ENCODE data around the gene PPP1CC.
A peak's percentile ranks its signal among the peaks of the same experiment; 100 is the strongest.

The PPP1CC gene

DNA sequence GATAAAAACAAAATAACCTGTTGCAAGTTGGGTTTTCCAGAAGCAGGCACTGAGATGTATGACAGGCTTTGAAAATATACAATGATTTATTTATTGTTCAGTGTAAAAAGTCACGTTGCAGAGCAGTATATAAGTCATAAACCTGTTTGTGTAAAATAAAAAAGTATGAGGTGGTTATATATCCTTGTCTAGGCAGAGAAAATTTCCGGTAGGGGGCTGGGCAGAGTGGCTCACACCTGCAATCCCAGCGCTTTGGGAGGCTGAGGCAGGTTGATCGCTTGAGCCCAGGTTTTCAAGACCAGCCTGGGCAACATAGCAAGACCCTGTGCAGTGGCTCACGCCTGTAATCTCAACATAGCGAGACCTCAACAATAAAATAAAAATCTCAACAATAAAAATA, 16.2 kb upstream of the PPP1CC start:
- no peaks in the 10 kb centered on the region for H3K4me1 ChIP-seq (ENCODE audit: control insufficient read depth, insufficient read depth, low read length, poor library complexity, severe bottlenecking)
- no peak for DNase-seq

DNA sequence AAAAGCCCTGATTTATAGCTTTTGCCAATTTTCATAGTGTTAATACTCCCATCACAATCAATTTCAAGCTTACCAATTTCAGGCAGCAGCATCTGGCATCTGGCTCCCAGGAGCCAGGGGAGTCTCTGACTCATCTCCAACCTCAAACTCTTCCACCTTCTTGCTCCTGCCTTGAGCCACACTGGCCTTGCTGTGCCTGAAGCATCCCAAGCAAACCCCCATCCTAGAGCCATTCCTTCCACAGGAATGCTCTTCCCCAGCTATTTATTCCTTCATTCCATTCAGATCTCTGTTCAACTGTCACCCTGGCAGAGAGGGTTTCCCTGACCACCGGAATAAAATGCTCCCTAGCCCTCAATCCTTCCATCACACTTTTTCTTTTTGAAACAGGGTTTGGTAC, 13.9 kb upstream of the PPP1CC start:
- no peak for DNase-seq
- no peak overlapping the region for H3K27ac ChIP-seq (ENCODE audit: insufficient read depth, low read length, poor library complexity, severe bottlenecking)
- H3K36me3 ChIP-seq (ENCODE audit: control insufficient read depth, insufficient read depth, low read length): no peaks in the 10 kb centered on the region
- H3K27me3 ChIP-seq (replicated peaks; ENCODE audit: control insufficient read depth, insufficient read depth, low read length, poor library complexity, severe bottlenecking): no peaks in the 10 kb centered on the region
- H3K4me3 ChIP-seq (ENCODE audit: insufficient read depth, low read depth, low read length, poor library complexity, severe bottlenecking): no peak overlapping the region
- H3K9me3 ChIP-seq (ENCODE audit: control insufficient read depth, low read length): no peaks in the 10 kb centered on the region
- H3K4me1 ChIP-seq (ENCODE audit: control insufficient read depth, insufficient read depth, low read length, poor library complexity, severe bottlenecking): no peaks in the 10 kb centered on the region

More for the DNA sequence above, 16.2 kb upstream of the PPP1CC start:
- H3K9me3 ChIP-seq (ENCODE audit: control insufficient read depth, low read length): no peaks in the 10 kb centered on the region
- no peaks in the 10 kb centered on the region for H3K27me3 ChIP-seq (replicated peaks; ENCODE audit: control insufficient read depth, insufficient read depth, low read length, poor library complexity, severe bottlenecking)
- H3K4me3 ChIP-seq (ENCODE audit: insufficient read depth, low read depth, low read length, poor library complexity, severe bottlenecking): no peak overlapping the region
- no peaks in the 10 kb centered on the region for H3K36me3 ChIP-seq (ENCODE audit: control insufficient read depth, insufficient read depth, low read length)
- no peak overlapping the region for H3K27ac ChIP-seq (ENCODE audit: insufficient read depth, low read length, poor library complexity, severe bottlenecking)

GRCh38 chr12:110754101-110754793, 11.6 kb upstream of the PPP1CC start:
- Histone ChIP-seq H3K27me3 (replicated peaks; ENCODE audit: control insufficient read depth, insufficient read depth, low read length, poor library complexity, severe bottlenecking) (no peaks in the 10 kb centered on the region), H3K36me3 (ENCODE audit: control insufficient read depth, insufficient read depth, low read length) (no peaks in the 10 kb centered on the region), H3K4me1 (ENCODE audit: control insufficient read depth, insufficient read depth, low read length, poor library complexity, severe bottlenecking) (no peaks in the 10 kb centered on the region), H3K9me3 (ENCODE audit: control insufficient read depth, low read length) (no peaks in the 10 kb centered on the region), H3K4me3 (ENCODE audit: insufficient read depth, low read depth, low read length, poor library complexity, severe bottlenecking) (no peak overlapping the region), H3K27ac (ENCODE audit: insufficient read depth, low read length, poor library complexity, severe bottlenecking) (no peak overlapping the region)
- no peak for DNase-seq

DNA sequence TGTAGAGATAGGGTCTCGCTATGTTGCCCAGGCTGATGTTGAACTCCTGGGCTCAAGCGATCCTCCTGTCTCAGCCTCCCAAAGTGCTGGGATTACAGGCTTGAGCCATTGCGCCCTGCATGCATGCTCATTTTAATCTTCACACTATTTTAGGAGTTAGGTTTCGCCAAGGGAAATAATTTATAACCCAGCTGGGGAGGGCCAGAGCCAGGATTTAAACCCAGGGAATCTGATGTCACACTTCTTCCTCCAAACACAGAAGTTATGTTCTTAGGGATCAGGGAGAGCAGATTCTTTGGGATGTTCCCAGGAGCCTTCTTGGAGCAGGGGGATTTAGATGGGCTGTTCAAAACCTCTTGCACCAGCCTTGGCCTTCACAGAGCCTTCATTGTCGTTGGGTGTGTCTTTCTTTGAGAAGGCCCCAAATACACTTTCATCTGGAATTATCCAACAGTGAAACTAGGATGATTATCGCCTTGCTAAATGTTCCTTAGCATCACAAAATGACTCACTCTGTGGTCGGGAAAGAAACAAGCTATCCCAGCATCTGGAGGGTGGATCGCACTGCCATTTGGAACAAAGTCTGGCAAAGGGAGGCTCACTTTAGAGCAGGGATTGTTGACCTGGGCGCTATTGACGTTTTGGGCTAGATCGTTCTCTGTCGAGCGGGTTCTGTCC, 8.2 kb upstream of the PPP1CC start:
- H3K4me3 ChIP-seq (ENCODE audit: insufficient read depth, low read depth, low read length, poor library complexity, severe bottlenecking): no peak overlapping the region
- DNase-seq: no peak
- no peak overlapping the region for H3K27ac ChIP-seq (ENCODE audit: insufficient read depth, low read length, poor library complexity, severe bottlenecking)
- H3K4me1 ChIP-seq (ENCODE audit: control insufficient read depth, insufficient read depth, low read length, poor library complexity, severe bottlenecking): no peaks in the 10 kb centered on the region
- H3K36me3 ChIP-seq (ENCODE audit: control insufficient read depth, insufficient read depth, low read length): no peaks in the 10 kb centered on the region
- no peaks in the 10 kb centered on the region for H3K9me3 ChIP-seq (ENCODE audit: control insufficient read depth, low read length)
- no peaks in the 10 kb centered on the region for H3K27me3 ChIP-seq (replicated peaks; ENCODE audit: control insufficient read depth, insufficient read depth, low read length, poor library complexity, severe bottlenecking)

GRCh38 chr12:110746550-110746949, 3.9 kb upstream of the PPP1CC start:
- H3K27me3 ChIP-seq (replicated peaks; ENCODE audit: control insufficient read depth, insufficient read depth, low read length, poor library complexity, severe bottlenecking): no peaks in the 10 kb centered on the region
- no peak overlapping the region for H3K4me3 ChIP-seq (ENCODE audit: insufficient read depth, low read depth, low read length, poor library complexity, severe bottlenecking)
- no peaks in the 10 kb centered on the region for H3K4me1 ChIP-seq (ENCODE audit: control insufficient read depth, insufficient read depth, low read length, poor library complexity, severe bottlenecking)
- DNase-seq: no peak
- no peak overlapping the region for H3K27ac ChIP-seq (ENCODE audit: insufficient read depth, low read length, poor library complexity, severe bottlenecking)
- H3K9me3 ChIP-seq (ENCODE audit: control insufficient read depth, low read length): no peaks in the 10 kb centered on the region
- no peaks in the 10 kb centered on the region for H3K36me3 ChIP-seq (ENCODE audit: control insufficient read depth, insufficient read depth, low read length)

GRCh38 chr12:110745542-110746284, 3.0 kb upstream of the PPP1CC start:
- Histone ChIP-seq H3K27ac (ENCODE audit: insufficient read depth, low read length, poor library complexity, severe bottlenecking) (no peak overlapping the region), H3K4me1 (ENCODE audit: control insufficient read depth, insufficient read depth, low read length, poor library complexity, severe bottlenecking) (no peaks in the 10 kb centered on the region), H3K36me3 (ENCODE audit: control insufficient read depth, insufficient read depth, low read length) (no peaks in the 10 kb centered on the region), H3K27me3 (replicated peaks; ENCODE audit: control insufficient read depth, insufficient read depth, low read length, poor library complexity, severe bottlenecking) (no peaks in the 10 kb centered on the region), H3K9me3 (ENCODE audit: control insufficient read depth, low read length) (no peaks in the 10 kb centered on the region), H3K4me3 (ENCODE audit: insufficient read depth, low read depth, low read length, poor library complexity, severe bottlenecking) (no peak overlapping the region)
- DNase-seq: no peak

DNA sequence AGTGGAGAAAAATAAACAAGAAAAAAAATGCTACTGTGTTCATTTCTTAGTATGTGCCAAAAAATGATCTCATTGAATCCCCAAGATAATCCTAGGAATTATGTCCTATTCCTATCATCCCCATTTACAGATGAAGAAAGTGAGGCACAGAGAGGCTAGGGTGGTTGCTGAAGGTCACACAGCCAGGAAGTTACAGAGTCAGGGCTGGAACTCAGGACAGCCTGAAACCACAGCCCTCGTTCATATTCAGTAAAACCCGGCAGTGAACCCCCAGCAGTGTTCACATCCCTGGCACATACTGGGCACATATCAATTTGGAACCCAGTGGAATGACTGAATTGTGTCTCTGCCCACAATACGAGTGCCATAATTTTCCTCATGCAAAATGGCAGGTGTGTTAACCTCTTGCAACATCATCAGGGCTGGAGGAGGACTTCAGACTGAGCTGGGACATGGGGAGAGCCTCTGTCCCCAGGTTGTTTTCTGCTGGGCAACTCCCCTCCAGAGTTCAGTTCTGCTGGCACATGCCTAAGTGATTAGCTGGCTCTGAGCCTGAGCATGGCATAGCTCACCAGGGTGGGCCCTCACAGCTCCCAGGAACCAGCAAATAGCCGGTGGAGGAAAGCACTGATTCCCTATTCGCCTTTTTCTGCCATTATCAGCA, 2.0 kb upstream of the PPP1CC start:
- Histone ChIP-seq H3K27me3 (replicated peaks; ENCODE audit: control insufficient read depth, insufficient read depth, low read length, poor library complexity, severe bottlenecking) (no peaks in the 10 kb centered on the region), H3K9me3 (ENCODE audit: control insufficient read depth, low read length) (no peaks in the 10 kb centered on the region), H3K36me3 (ENCODE audit: control insufficient read depth, insufficient read depth, low read length) (no peaks in the 10 kb centered on the region), H3K4me3 (ENCODE audit: insufficient read depth, low read depth, low read length, poor library complexity, severe bottlenecking) (no peak overlapping the region), H3K27ac (ENCODE audit: insufficient read depth, low read length, poor library complexity, severe bottlenecking) (no peak overlapping the region), H3K4me1 (ENCODE audit: control insufficient read depth, insufficient read depth, low read length, poor library complexity, severe bottlenecking) (no peaks in the 10 kb centered on the region)
- no peak for DNase-seq

- Histone ChIP-seq H3K27me3 (replicated peaks; ENCODE audit: control insufficient read depth, insufficient read depth, low read length, poor library complexity, severe bottlenecking) (no peaks in the 10 kb centered on the region), H3K4me3 (ENCODE audit: insufficient read depth, low read depth, low read length, poor library complexity, severe bottlenecking) (no peak overlapping the region), H3K4me1 (ENCODE audit: control insufficient read depth, insufficient read depth, low read length, poor library complexity, severe bottlenecking) (peaks cover 3% of the 10 kb centered on the region), H3K9me3 (ENCODE audit: control insufficient read depth, low read length) (no peaks in the 10 kb centered on the region), H3K36me3 (ENCODE audit: control insufficient read depth, insufficient read depth, low read length) (no peaks in the 10 kb centered on the region), H3K27ac (ENCODE audit: insufficient read depth, low read length, poor library complexity, severe bottlenecking) (no peak overlapping the region)
- DNase-seq: no peak
These were observed 1.5 kb upstream of the PPP1CC start for GRCh38 chr12:110744151-110744571.

DNA sequence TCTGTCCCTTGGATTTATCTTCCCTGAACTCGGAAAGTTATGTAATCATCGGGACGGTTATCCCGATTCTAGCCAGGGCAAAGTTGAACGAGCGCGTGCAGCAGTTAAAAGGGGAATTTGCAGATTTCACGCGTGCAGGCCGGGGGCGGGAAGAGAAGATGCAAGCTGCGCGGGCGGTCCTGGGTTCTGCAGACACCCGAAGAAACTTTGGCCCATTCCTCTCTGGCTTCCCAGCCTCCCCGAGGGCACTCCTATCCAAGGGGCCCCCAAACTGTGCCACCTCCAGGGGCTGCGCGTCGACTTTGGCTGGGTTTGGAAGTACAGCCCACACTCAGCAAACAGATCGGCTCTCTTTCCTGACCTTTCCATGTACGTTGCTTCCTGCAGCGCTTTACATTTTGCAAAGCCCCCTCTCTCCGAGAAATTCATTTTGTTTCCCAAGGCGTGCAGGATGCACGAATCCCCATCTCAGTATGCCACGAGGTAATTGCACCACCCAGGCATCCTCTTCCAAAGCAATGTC, 941 bp upstream of the PPP1CC start:
- H3K9me3 ChIP-seq (ENCODE audit: control insufficient read depth, low read length): no peaks in the 10 kb centered on the region
- no peak overlapping the region for H3K27ac ChIP-seq (ENCODE audit: insufficient read depth, low read length, poor library complexity, severe bottlenecking)
- no peaks in the 10 kb centered on the region for H3K27me3 ChIP-seq (replicated peaks; ENCODE audit: control insufficient read depth, insufficient read depth, low read length, poor library complexity, severe bottlenecking)
- no peaks in the 10 kb centered on the region for H3K36me3 ChIP-seq (ENCODE audit: control insufficient read depth, insufficient read depth, low read length)
- no peak for DNase-seq
- H3K4me3 ChIP-seq (ENCODE audit: insufficient read depth, low read depth, low read length, poor library complexity, severe bottlenecking): peak overlapping the region; percentile 94
- H3K4me1 ChIP-seq (ENCODE audit: control insufficient read depth, insufficient read depth, low read length, poor library complexity, severe bottlenecking): peaks cover 9% of the 10 kb centered on the region

All from effector memory CD4-positive, alpha-beta T cell (primary cell).